COLO668 (cell line): Measurements from ENCODE around the gene SCUBE2.

Source experiments
- DNase-seq: peaks from one replicate; lab custom pipeline; 2025; ENCODE audit not compliant: unreplicated experiment; lab: John Stamatoyannopoulos, UW

SCUBE2 gene

GRCh38 chr11:9076046-9076445 is 15.4 kb downstream of the SCUBE2 start:
- DNase-seq = no peak

DNA sequence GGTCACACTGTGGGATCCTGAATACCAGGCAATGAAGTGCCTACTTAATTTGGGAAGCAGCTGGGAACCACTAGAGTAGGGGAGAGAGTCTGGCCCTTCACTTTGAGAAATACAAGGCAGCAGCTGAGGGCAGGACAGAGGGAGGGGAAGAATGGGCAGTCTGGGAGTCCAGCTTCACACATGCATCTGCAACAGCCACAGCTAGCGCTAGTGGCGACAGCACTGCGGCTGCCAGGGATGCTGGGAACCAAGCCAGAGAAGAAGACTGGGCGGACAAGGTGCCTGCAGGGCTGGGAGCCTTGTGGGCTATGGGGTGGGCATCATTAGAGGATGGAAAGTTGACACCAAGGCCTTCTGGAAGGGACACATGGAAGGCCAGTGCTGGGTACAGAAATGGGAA is 15.8 kb downstream of the SCUBE2 start:
- DNase-seq = no peak

GRCh38 chr11:9074338-9075029 is 16.9 kb downstream of the SCUBE2 start:
- no peak for DNase-seq

GRCh38 chr11:9073466-9074225 is 17.8 kb downstream of the SCUBE2 start:
- DNase-seq = no peak

DNA sequence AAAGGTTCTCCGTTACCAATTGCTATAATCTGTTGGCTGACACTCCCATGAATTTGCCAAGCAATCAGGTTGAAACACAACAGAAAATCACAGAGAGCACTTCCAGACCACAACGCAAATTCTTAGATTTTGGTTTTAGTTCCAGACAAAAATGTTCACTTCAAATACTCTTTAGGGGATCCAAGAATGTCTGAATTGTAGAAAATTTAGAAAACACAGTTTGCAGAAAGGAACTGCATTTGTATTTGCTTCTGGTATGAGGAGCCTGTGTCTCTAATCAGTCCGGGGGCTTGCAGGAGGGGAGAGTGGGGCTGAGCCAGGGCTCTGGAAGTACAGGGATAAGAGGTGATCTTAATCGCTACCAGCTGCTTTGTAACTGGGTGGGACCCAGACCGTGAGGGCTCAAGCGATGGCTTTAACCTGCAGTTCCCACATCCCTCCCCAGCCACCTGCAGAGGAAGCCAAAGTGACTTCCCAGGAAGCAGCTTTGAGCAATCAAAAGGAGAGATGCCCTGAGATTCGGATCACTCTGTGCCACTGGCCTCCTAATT is 18.7 kb downstream of the SCUBE2 start:
- no peak for DNase-seq

DNA sequence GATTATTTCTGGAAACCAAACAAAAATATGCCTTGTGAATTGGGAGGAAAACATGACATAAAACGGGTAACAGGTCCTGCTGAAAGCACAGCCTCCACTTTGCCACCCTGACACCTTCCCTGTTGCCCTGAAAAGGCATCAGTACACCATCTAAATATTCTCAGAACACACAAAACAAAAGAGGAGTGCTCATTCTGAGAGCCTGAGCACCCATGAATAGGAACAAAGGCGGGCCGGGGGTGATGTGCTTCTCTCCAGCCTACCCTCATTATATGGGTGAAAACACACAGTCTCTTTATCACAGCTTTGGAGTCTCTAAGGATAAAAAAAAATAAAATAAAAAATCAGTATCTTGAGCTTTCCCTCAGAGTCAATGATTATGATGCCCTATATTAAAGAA is 19.7 kb downstream of the SCUBE2 start:
- no peak for DNase-seq

DNA sequence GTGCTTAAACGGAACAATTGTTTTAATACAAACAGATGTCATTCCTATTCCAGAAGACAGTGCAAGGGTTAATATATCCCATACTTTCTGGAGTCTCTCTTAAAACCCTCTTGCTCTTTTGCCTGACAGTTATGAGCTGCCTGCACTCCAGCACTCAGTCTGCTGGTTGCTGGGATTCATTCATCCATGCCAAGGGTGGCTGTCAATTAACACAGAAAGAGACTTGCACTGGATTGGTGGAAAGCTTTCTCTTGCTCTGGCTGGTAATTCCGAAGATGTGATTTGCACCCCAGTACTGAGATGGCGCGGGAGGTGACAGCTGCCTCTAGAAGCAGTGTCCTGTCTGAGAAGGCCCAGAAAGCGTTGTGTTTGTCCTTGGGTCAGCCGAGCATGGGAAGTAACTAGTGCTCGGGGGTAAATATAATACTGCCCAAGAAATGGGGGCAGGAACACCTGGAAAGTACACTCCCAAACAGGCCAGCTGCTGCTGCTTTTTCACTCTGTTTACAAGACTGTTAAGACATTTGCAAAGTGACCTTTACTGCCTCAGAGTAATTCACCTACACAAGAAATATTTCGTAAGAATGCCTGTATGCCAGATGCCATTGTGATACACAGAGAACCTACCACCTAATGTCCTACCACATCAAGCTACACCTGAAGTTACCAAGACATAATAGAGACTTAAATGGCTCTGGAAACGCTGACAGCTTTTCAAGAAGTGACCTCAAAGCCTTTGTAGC is 20.5 kb downstream of the SCUBE2 start:
- no peak for DNase-seq

- no peak for DNase-seq
Observed at GRCh38 chr11:9069862-9070470, 21.4 kb downstream of the SCUBE2 start.

- DNase-seq = no peak
Observed at GRCh38 chr11:9069256-9069655, 22.1 kb downstream of the SCUBE2 start.

GRCh38 chr11:9066433-9066925 is 24.9 kb downstream of the SCUBE2 start:
- DNase-seq = no peak

- DNase-seq = no peak
Observed at GRCh38 chr11:9065607-9066432, 25.6 kb downstream of the SCUBE2 start.

- no peak for DNase-seq
Observed at GRCh38 chr11:9061807-9062206, 29.6 kb downstream of the SCUBE2 start.

DNA sequence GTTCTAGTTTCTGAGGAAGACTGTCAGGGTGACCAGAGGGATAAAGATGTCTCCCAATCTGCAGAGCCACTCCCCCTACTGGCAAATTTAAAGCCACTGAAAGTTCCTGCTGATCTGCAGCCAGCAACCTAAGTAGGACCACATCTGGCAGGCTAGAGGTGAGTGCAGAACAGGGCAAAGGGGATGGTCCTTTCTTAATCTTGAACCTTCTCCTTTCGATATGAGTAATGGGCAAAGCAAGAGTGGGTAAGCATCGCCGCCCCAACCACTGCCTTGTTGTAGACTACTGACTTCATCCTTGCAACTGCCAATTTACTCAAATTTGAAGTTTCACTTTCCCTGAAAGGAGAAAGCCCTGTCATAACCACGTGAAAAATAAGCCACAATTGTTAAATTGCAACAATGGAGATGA is 30.7 kb downstream of the SCUBE2 start:
- no peak for DNase-seq

- no peak for DNase-seq
Observed at GRCh38 chr11:9059406-9059805, 32.0 kb downstream of the SCUBE2 start.

DNA sequence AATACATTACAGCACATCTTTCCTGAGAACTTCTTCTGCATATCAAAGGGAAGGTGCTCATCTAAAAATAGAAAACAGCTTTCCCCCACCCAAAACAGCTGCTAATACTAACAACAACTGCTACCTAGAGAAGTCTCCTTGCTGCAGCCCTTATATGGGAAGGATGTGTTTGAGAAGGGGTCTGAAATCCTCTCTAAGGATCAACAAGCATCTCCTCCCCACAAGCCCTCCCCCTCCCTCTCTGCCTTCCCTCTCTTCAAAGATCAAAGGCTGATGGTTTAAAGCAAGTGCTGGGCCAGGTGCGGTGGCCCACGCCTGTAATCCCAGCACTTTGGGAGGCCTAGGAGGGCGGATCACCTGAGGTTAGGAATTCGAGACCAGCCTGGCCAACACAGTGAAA is 33.5 kb downstream of the SCUBE2 start:
- DNase-seq = no peak

DNA sequence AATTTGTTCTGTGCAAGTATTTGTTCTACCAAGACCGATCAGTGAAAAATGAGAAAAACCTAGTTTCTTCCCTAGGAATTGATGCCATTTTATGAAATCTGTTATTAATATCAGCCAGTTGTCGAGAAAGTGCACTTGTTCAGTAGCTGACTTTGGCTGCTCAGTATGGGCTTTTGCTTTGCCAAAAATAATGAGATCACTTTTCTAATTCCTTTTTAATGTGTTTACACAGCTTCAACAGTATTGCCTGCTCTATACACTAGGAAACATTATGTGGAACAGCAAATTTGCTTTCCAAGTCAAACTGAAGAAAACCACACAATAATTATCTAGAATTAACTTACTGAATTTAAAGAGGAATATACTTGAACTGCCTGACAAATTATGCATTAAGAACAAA is 34.4 kb downstream of the SCUBE2 start:
- no peak for DNase-seq

- no peak for DNase-seq
Observed at GRCh38 chr11:9056467-9056866, 34.9 kb downstream of the SCUBE2 start.

DNA sequence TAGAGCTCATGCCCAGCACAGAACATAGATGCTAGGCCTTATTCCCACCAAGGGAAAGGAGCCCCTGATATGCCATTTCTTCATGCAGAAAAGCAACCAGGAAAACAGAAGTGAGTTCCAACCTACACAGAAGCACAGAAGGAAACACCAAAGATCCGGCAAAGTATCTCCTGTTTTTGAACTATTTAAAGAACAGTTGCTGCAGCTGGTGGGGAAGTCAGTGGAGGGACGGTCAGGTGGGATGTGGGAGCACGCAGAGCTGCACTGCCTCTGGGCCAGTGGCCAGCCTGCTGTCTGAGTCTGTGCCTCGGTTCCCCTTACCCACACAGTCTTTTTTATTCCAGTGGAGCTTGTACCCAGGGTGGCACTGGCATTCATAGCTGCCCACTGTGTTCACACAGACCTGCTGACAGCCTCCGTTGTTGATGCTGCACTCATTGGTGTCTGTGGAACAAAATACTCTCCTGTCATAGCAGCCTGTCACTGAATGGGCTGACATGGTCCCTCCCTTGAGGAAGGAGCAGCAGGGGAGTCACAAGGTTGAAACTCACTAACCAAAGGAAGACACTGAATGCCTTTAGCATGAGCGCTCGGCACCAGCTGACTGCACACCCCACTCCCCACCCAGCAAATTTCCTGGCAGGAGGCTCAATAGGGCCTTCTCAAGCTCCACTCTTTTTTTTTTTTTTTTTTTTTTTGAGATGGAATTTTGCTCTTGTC is 37.9 kb downstream of the SCUBE2 start:
- DNase-seq = no peak

DNA sequence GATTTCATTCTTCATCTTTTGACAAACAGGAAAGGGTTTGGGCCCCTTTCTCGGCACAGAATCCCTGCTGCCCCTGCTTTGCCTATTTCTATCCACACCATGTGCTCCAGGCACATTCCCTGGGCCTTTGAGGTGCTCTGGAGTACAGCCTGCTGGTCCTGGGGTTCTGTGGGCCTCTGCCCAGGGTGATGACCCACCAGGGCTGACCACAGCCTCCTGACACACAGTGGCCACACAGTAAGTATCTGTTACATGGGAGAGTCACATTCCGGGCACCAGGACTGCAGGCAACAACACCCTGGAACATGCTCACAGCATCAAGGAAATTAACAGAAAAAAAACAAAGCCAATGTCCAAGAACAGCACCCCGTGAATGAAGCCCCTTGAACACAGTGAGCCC is 39.1 kb downstream of the SCUBE2 start:
- DNase-seq = no peak

DNA sequence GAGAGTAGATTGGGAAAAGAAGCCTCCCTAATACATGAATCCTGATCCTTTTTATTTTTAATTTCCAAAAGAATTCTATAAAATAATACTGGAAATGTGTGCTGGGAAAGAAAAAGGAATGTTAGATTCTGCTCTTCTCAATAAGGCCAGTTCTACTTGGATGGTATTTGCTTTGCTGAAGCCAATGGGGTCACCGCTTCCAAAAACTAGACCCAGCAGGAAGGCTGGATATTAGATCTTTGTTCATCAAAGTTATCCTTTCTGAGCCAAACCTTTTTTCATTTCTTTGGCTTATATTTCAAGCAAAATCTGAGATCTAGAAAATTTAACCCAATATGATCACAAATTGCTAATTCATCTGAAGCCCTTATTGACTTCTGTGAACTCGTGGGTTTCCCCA is 41.4 kb downstream of the SCUBE2 start:
- DNase-seq = no peak
